ENCODE measurements around the gene TRIM10. TPM values are rescaled to one million over a fixed set of nuclear protein-coding genes. Genes with fewer than 3 reads are reported as not detected.

Gene TRIM10
- total and polyA plus RNA-seq, 10 of the 15 experiments (the other 5 are each of a cell fraction or from before 2014, with no cell fraction given): 0.01 TPM; not detected in 9

DNA sequence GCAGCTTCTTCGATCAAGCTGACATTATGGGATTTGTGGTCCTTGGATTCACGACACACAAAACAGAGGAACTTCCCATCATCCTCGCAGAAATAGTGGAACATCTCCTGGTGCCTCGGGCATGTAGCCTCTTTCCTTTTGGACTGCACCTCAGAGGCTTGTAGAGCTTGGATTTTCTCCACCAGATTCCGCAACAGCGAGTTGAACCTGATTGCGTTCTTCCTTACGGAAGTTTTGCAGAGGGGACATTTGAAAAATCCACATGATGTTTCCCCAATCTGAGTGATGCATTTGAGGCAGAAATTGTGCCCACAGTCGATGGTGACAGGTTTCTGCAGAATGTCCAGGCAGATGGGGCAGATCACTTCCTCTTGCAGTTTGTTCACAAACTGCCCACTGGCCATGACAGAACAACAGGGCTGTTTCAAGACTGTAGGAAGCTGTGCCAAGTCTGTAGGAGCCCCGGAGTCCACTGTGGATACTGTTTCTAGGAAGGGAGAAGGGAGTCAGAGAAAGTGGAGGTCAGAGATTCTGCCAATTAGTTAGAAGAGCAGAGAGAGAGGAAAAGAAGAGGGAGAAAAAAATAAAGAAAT lies 48.5 kb downstream of the TRIM10 start:
- ChIA-PET CTCF (interaction anchor here (6.1 to 7.0 kb wide), 3 partner anchors 9 to 18 kb away, joined by 59 to 96 read pairs (median 79); no protein-coding TSS in a partner anchor), RAD21 (ENCODE audit: unreplicated experiment) (interaction anchor here (1.2 to 3.7 kb wide), 5 partner anchors 9 to 19 kb away, joined by 3 to 43 read pairs (median 9); no protein-coding TSS in a partner anchor), SMC1A (ENCODE audit: uncharacterized antibody, unreplicated experiment) (interaction anchor here (0.6 to 16.6 kb wide), 4 partner anchors 8 to 68 kb away, joined by 3 to 647 read pairs (median 30); partner anchors contain the start of gene TRIM40), POLR2A (interaction anchor here (0.6 to 6.3 kb wide), 6 partner anchors 8 to 46 kb away, joined by 3 to 43 read pairs (median 6); partner anchors contain the start of gene PPP1R11)
- in situ Hi-C loops (cut with MboI) (no loop called here), intact Hi-C loops (cut with micrococcal nuclease; ENCODE audit: unreplicated experiment) (no loop called here)
- H4K20me1 ChIP-seq (ENCODE audit: control insufficient read depth, insufficient read depth): no peaks in the 10 kb centered on the region
- H3K36me3 ChIP-seq (ENCODE audit: control insufficient read depth in 2 of 2, insufficient read depth in 2 of 2, low read length in 1 of 2): no peaks in the 10 kb centered on the region
- no peak overlapping the region for H2AFZ ChIP-seq (ENCODE audit: control insufficient read depth, low read depth, low read length)
- ATAC-seq (peak; percentile 56), DNase-seq (ENCODE audit: low read depth, low spot score) (no peak), FAIRE-seq (no peak)
- peak overlapping the region; percentile 22; the same call in 1 of the 2 replicates for H3K4me2 ChIP-seq (ENCODE audit: control insufficient read depth, insufficient read depth)
- BruUV-seq (replicated peaks): TSS peak; percentile 89
- H3K79me2 ChIP-seq (ENCODE audit: control insufficient read depth, insufficient read depth, low read length): no peaks in the 10 kb centered on the region
- peaks cover 22% of the 10 kb centered on the region for H3K4me1 ChIP-seq (ENCODE audit: control insufficient read depth, insufficient read depth, low read length)
- TF ChIP-seq BRCA1 (IDR thresholded peaks at IDR 0.05; ENCODE audit: low read depth, low read length) (no peak), SPI1 (IDR thresholded peaks at IDR 0.05; ENCODE audit: borderline replicate concordance, insufficient read depth, low read depth, low read length) (peak; percentile 45; the same call in 1 of the 2 replicates)
- TF ChIP-seq, protein P1, sequence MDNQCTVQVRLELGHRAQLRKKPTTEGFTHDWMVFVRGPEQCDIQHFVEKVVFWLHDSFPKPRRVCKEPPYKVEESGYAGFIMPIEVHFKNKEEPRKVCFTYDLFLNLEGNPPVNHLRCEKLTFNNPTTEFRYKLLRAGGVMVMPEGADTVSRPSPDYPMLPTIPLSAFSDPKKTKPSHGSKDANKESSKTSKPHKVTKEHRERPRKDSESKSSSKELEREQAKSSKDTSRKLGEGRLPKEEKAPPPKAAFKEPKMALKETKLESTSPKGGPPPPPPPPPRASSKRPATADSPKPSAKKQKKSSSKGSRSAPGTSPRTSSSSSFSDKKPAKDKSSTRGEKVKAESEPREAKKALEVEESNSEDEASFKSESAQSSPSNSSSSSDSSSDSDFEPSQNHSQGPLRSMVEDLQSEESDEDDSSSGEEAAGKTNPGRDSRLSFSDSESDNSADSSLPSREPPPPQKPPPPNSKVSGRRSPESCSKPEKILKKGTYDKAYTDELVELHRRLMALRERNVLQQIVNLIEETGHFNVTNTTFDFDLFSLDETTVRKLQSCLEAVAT (IDR thresholded peaks at IDR 0.05): peak; percentile 78
- H3K27ac ChIP-seq (ENCODE audit: control insufficient read depth, insufficient read depth): no peak overlapping the region
- H3K4me3 ChIP-seq: no peak overlapping the region
- H3K9me3 ChIP-seq (replicated peaks; ENCODE audit: control insufficient read depth, insufficient read depth, low read length): no peaks in the 10 kb centered on the region
- 71% methylated on average over 10 of the region's 10 CpGs for WGBS (ENCODE audit: insufficient coverage, insufficient replicate concordance, low lambda C conversion rate, missing lambda C conversion rate)
- H3K9ac ChIP-seq (ENCODE audit: control insufficient read depth, insufficient read depth, low read length): no peak overlapping the region
- no peaks in the 10 kb centered on the region; a peak in 1 of 4 replicates for H3K27me3 ChIP-seq (replicated peaks in 1 of 2; ENCODE audit: control insufficient read depth in 2 of 2, insufficient read depth in 2 of 2, low read length in 1 of 2)
